ENCODE results near the gene ZFTA.

DNA sequence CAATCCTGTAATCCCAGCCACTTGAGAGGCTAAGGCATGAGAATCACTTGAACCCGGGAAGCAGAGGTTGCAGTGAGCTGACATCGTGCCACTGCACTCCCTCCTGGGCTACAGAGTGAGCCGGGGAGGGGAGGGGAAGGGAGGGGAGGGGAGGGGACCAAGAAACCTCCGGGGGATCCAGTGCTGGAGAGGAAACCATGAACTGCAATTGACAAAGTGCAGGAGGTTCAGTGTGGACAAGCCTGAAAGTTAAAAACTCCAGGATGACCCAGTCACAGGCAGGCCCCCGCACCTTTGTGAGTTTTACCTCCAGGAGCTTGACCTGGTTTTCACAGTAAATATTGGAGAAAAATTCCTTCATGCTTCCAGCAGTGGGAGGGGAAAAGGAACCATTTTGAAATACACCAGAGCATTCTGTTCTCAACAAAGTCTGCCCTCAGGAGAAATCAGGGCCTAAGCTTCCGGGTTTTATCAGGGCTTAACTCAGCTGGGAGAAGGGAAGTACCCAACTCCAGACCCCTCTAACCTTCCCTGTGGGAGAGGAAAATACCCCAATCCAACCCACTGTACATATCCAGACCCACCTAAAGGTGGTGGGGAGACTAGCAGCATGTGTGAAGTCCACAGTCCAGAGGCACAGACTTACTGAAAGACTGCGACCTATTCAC, 15.5 kb upstream of the ZFTA start:
- TF ChIP-seq, protein P1, sequence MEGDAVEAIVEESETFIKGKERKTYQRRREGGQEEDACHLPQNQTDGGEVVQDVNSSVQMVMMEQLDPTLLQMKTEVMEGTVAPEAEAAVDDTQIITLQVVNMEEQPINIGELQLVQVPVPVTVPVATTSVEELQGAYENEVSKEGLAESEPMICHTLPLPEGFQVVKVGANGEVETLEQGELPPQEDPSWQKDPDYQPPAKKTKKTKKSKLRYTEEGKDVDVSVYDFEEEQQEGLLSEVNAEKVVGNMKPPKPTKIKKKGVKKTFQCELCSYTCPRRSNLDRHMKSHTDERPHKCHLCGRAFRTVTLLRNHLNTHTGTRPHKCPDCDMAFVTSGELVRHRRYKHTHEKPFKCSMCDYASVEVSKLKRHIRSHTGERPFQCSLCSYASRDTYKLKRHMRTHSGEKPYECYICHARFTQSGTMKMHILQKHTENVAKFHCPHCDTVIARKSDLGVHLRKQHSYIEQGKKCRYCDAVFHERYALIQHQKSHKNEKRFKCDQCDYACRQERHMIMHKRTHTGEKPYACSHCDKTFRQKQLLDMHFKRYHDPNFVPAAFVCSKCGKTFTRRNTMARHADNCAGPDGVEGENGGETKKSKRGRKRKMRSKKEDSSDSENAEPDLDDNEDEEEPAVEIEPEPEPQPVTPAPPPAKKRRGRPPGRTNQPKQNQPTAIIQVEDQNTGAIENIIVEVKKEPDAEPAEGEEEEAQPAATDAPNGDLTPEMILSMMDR (IDR thresholded peaks at IDR 0.05) = no peak
- TF ChIP-seq POLR2A (IDR thresholded peaks at IDR 0.05) = no peak
